Colon (tissue), 2 donors: ENCODE data around the gene LBX2.
"Not testable (repeated sequence)": the region's sequence is repeated elsewhere in the genome, so short reads cannot be mapped to it uniquely, and the experiment has no call there.

Source experiments
- FAIRE-seq: peaks from 2 replicates; lab custom pipeline; 2012; peaks lifted over from hg19 to GRCh38; lab: Jason Lieb, UNC
- donor health status: control.
- donor health status: control.

LBX2 gene

GRCh38 chr2:74503506-74504475 lies 4.4 kb upstream of the LBX2 start:
- no peak for FAIRE-seq

GRCh38 chr2:74502720-74503505 lies 3.5 kb upstream of the LBX2 start:
- no peak for FAIRE-seq

GRCh38 chr2:74502147-74502719 lies 2.8 kb upstream of the LBX2 start:
- FAIRE-seq, result no peak

GRCh38 chr2:74501335-74502071 lies 2.1 kb upstream of the LBX2 start:
- FAIRE-seq, result no peak

- FAIRE-seq, result no peak
Observed at GRCh38 chr2:74500578-74500946, 1.2 kb upstream of the LBX2 start.

GRCh38 chr2:74499940-74500577 lies 656 bp upstream of the LBX2 start:
- FAIRE-seq, result no peak

GRCh38 chr2:74498500-74499266 lies 720 bp downstream of the LBX2 start:
- no peak for FAIRE-seq

GRCh38 chr2:74497777-74498499 lies 1.5 kb downstream of the LBX2 start:
- no peak for FAIRE-seq

GRCh38 chr2:74496997-74497776 lies 2.2 kb downstream of the LBX2 start:
- no peak for FAIRE-seq

- FAIRE-seq, result no peak
Observed at GRCh38 chr2:74495440-74495839, 4.0 kb downstream of the LBX2 start.

- no peak for FAIRE-seq
Observed at GRCh38 chr2:74493546-74493945, 5.9 kb downstream of the LBX2 start.

- FAIRE-seq, result no peak
Observed at GRCh38 chr2:74491648-74492544, 7.5 kb downstream of the LBX2 start.

- no peak for FAIRE-seq
Observed at GRCh38 chr2:74489906-74490305, 9.5 kb downstream of the LBX2 start.

- no peak for FAIRE-seq
Observed at GRCh38 chr2:74488643-74489481, 10.5 kb downstream of the LBX2 start.

- no peak for FAIRE-seq
Observed at GRCh38 chr2:74486141-74486540, 13.3 kb downstream of the LBX2 start.

- FAIRE-seq, result not testable (repeated sequence)
Observed at GRCh38 chr2:74483675-74484164, 15.7 kb downstream of the LBX2 start.
